ENCODE data around the gene NEMP1.

- TF ChIP-seq CTCF (IDR thresholded peaks at IDR 0.05; ENCODE audit: insufficient read depth, low read length, poor library complexity, severe bottlenecking) (no peak), EZH2phosphoT487 (conservative IDR thresholded peaks at IDR 0.05; ENCODE audit: low read length) (no peak)
Measured at GRCh38 chr12:57118711-57119271, 40.2 kb upstream of the NEMP1 start.

Data from SU-DHL-6 (cell line).